NCI-H748 treated with DMSO at 0.1 percent for 48 hours (cell line): ENCODE measurements around the gene APCDD1L.

Source experiments
- DNase-seq: peaks from one replicate; lab custom pipeline; 2025; lab: John Stamatoyannopoulos, UW

The APCDD1L gene

GRCh38 chr20:58492074-58492718 lies 23.0 kb downstream of the APCDD1L start:
- DNase-seq, result no peak

- no peak for DNase-seq
Measured at GRCh38 chr20:58486207-58486606, 29.0 kb downstream of the APCDD1L start.

GRCh38 chr20:58485393-58485792 lies 29.8 kb downstream of the APCDD1L start:
- DNase-seq, result no peak

GRCh38 chr20:58483470-58483869 lies 31.7 kb downstream of the APCDD1L start:
- DNase-seq, result no peak

GRCh38 chr20:58483051-58483450 lies 32.1 kb downstream of the APCDD1L start:
- DNase-seq, result no peak

- no peak for DNase-seq
Measured at GRCh38 chr20:58482416-58482815, 32.8 kb downstream of the APCDD1L start.

- DNase-seq, result no peak
Measured at GRCh38 chr20:58481481-58482021, 33.6 kb downstream of the APCDD1L start.

- DNase-seq, result no peak
Measured at GRCh38 chr20:58480551-58481336, 34.5 kb downstream of the APCDD1L start.

GRCh38 chr20:58479726-58480440 lies 35.3 kb downstream of the APCDD1L start:
- DNase-seq, result no peak

- DNase-seq, result no peak
Measured at GRCh38 chr20:58478141-58478805, 36.9 kb downstream of the APCDD1L start.

- no peak for DNase-seq
Measured at GRCh38 chr20:58475466-58475865, 39.7 kb downstream of the APCDD1L start.

- no peak for DNase-seq
Measured at GRCh38 chr20:58473453-58474425, 41.5 kb downstream of the APCDD1L start.

- DNase-seq, result no peak
Measured at GRCh38 chr20:58472273-58473018, 42.8 kb downstream of the APCDD1L start.

- no peak for DNase-seq
Measured at GRCh38 chr20:58471193-58472164, 43.7 kb downstream of the APCDD1L start.

GRCh38 chr20:58470336-58471192 lies 44.6 kb downstream of the APCDD1L start:
- no peak for DNase-seq

GRCh38 chr20:58469616-58470015 lies 45.6 kb downstream of the APCDD1L start:
- DNase-seq, result no peak

- DNase-seq, result no peak
Measured at GRCh38 chr20:58467572-58468527, 47.3 kb downstream of the APCDD1L start.
